Cardiac muscle cell (in vitro differentiated cells and primary cell): ENCODE data around the gene GHITM. TPM values are rescaled to one million over a fixed set of nuclear protein-coding genes. Genes with fewer than 3 reads are reported as not detected.

ENCODE experiments used
- DNase-seq, 2 donors: peaks; one replicate each; pipeline versions ENCODE4 v3.0.0 to v3.0.0-alpha.2; 2010 to 2017; ENCODE audit warnings: low read depth in 1 of 2, low spot score in 1 of 2
- H3K27ac ChIP-seq: fragments of 200-600 bp; sonication (generic); 2 replicates; pipeline ENCODE4 v1.5.1; 2016
- H3K27me3 ChIP-seq: fragments of 200-600 bp; sonication (generic); 2 replicates; pipeline ENCODE4 v1.6.0; 2016; ENCODE audit warnings: control low read depth
- H3K36me3 ChIP-seq: fragments of 200-600 bp; sonication (generic); 2 replicates; pipeline ENCODE4 v1.5.1; 2016; ENCODE audit warnings: control low read depth
- H3K4me1 ChIP-seq: fragments of 200-600 bp; sonication (generic); 2 replicates; pipeline ENCODE4 v1.8.1; 2017; ENCODE audit warnings: low read depth, mild to moderate bottlenecking, mixed run types
- H3K4me3 ChIP-seq: fragments of 200-600 bp; sonication (generic); 2 replicates; pipeline ENCODE4 v1.5.1; 2016; ENCODE audit warnings: mild to moderate bottlenecking
- H3K9me3 ChIP-seq: fragments of 200-600 bp; sonication (generic); 2 replicates; pipeline ENCODE4 v1.5.1; 2017; ENCODE audit warnings: low read depth, mild to moderate bottlenecking, control low read depth
- CTCF ChIP-seq: IDR thresholded peaks from 2 replicates; pipeline ENCODE4 v1.5.1; 2012; ENCODE audit warnings: low read depth, mild to moderate bottlenecking, low read length
- polyA plus RNA-seq: library from polyadenylated mRNA; unstranded; fragments of >200 nt; fragmentation: Nextera tagmentation; extraction: Ambion mirVana; gene quantifications from 2 replicates; pipeline ENCODE4 v1.2.1, GENCODE V29; 2016
- total RNA-seq: library from RNA; depleted of rRNA; stranded (reverse); fragments of >200 nt; gene quantifications from 2 replicates; pipeline ENCODE4 v1.2.3, GENCODE V29; 2016

GHITM gene
- total and polyA plus RNA-seq, 2 experiments from 2014 or later = 213 to 409 TPM

GRCh38 chr10:84155521-84155920 is 16.2 kb downstream of the GHITM start:
- TF ChIP-seq CTCF = no peak
- Histone ChIP-seq H3K27me3 (no peaks in the 10 kb centered on the region), H3K4me1 (no peaks in the 10 kb centered on the region), H3K27ac (peak overlapping the region; percentile 27), H3K9me3 (no peaks in the 10 kb centered on the region), H3K36me3 (peaks cover 36% of the 10 kb centered on the region), H3K4me3 (no peak overlapping the region)
- no peak for DNase-seq

DNA sequence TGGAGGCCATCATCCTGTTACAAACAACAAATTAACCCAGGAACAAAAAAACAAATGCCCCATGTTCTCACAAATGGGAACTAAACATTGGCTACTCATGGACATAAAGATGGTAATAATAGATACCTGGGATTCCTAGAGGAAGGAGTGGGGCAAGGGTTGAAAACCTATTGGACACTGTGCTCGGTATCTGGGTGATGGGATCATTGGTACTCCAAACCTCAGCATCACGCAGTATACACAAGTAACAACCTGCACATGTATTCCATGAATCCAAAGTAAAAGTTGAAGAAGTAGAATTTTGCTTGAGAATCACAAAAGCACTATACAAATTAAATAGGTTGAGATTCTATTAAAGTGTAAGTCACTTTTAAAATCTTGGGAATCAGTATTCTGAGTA is 16.7 kb downstream of the GHITM start:
- no peak for DNase-seq
- peaks cover 32% of the 10 kb centered on the region for H3K36me3 ChIP-seq
- H3K4me3 ChIP-seq = no peak overlapping the region
- TF ChIP-seq CTCF = no peak
- peak overlapping the region; percentile 27 for H3K27ac ChIP-seq
- H3K4me1 ChIP-seq = no peaks in the 10 kb centered on the region
- H3K9me3 ChIP-seq = no peaks in the 10 kb centered on the region
- no peaks in the 10 kb centered on the region for H3K27me3 ChIP-seq

GRCh38 chr10:84156768-84157167 is 17.5 kb downstream of the GHITM start:
- no peak for TF ChIP-seq CTCF
- H3K27ac ChIP-seq = peak overlapping the region; percentile 12
- peak in 1 of 2 donors; percentile 13 for DNase-seq
- peaks cover 29% of the 10 kb centered on the region for H3K36me3 ChIP-seq
- no peak overlapping the region for H3K4me3 ChIP-seq
- no peaks in the 10 kb centered on the region for H3K4me1 ChIP-seq
- H3K27me3 ChIP-seq = no peaks in the 10 kb centered on the region
- no peaks in the 10 kb centered on the region for H3K9me3 ChIP-seq

GRCh38 chr10:84158061-84158460 is 18.8 kb downstream of the GHITM start:
- no peak for TF ChIP-seq CTCF
- Histone ChIP-seq H3K9me3 (no peaks in the 10 kb centered on the region), H3K27me3 (no peaks in the 10 kb centered on the region), H3K4me3 (no peak overlapping the region), H3K4me1 (no peaks in the 10 kb centered on the region), H3K27ac (no peak overlapping the region), H3K36me3 (peaks cover 16% of the 10 kb centered on the region)
- DNase-seq = no peak

GRCh38 chr10:84158550-84158949 is 19.2 kb downstream of the GHITM start:
- no peaks in the 10 kb centered on the region for H3K4me1 ChIP-seq
- no peak overlapping the region for H3K4me3 ChIP-seq
- H3K36me3 ChIP-seq = peaks cover 11% of the 10 kb centered on the region
- no peak for DNase-seq
- H3K27ac ChIP-seq = no peak overlapping the region
- no peak for TF ChIP-seq CTCF
- no peaks in the 10 kb centered on the region for H3K9me3 ChIP-seq
- no peaks in the 10 kb centered on the region for H3K27me3 ChIP-seq
